Aorta (tissue), 5 donors: ENCODE data around the gene RDH13. TPM values are rescaled to one million over a fixed set of nuclear protein-coding genes. Genes with fewer than 3 reads are reported as not detected.

Source experiments
- ATAC-seq: fragments of 200-7000 bp; cut with Tn5 transposase; one replicate; pipeline ENCODE4 v1.9.1; 2022; ENCODE audit warnings: moderate library complexity; ENCODE audit not compliant: low FRiP score
- DNase-seq, 2 donors: peaks; one replicate each; pipeline ENCODE4 v3.0.0-alpha.2; 2020
- H3K27ac ChIP-seq, 2 donors: one replicate each; pipeline ENCODE4 v1.5.1; 2013; ENCODE audit warnings: low read length in 2 of 2, mild to moderate bottlenecking in 2 of 2, moderate library complexity in 2 of 2, control low read depth in 1 of 2, inconsistent platforms in 1 of 2, low read depth in 1 of 2
- H3K27me3 ChIP-seq, 2 donors: one replicate each; pipeline ENCODE4 v1.6.1; 2013; ENCODE audit warnings: control low read depth in 1 of 2, low read length in 1 of 2, mild to moderate bottlenecking in 1 of 2, moderate library complexity in 1 of 2; ENCODE audit not compliant: insufficient read depth in 2 of 2, control insufficient read depth in 1 of 2
- H3K36me3 ChIP-seq, 2 donors: one replicate each; pipeline ENCODE4 v1.6.1; 2013; ENCODE audit warnings: control low read depth in 1 of 2, low read length in 1 of 2, mild to moderate bottlenecking in 1 of 2; ENCODE audit not compliant: insufficient read depth in 2 of 2, control insufficient read depth in 1 of 2
- H3K4me1 ChIP-seq, 2 donors: one replicate each; pipeline ENCODE4 v1.6.1; 2013; ENCODE audit warnings: low read length in 2 of 2, control low read depth in 1 of 2, mild to moderate bottlenecking in 1 of 2, moderate library complexity in 1 of 2; ENCODE audit not compliant: insufficient read depth in 2 of 2, control insufficient read depth in 1 of 2
- H3K4me3 ChIP-seq, 2 donors: one replicate each; pipeline ENCODE4 v1.5.1; 2013; ENCODE audit warnings: low read length in 2 of 2, control low read depth in 1 of 2, mild to moderate bottlenecking in 1 of 2
- H3K9me3 ChIP-seq: one replicate; pipeline ENCODE4 v1.6.1; 2013; ENCODE audit warnings: mild to moderate bottlenecking, low read length; ENCODE audit not compliant: control insufficient read depth
- WGBS, 2 donors: extraction: QIAGEN DNeasy Blood & Tissue Kit; methylation state at CpG; one replicate each; pipeline ENCODE4 v1.1.7; 2013; 5-methylcytosine and 5-hydroxymethylcytosine counted together
- intact Hi-C, 2 donors: fragments of 100-400 bp; cut with DNase I; formaldehyde crosslinking; loops; one replicate each; pipeline versions ENCODE4 v1.14.2 to v1.15.0; 2022
- polyA plus RNA-seq, 2 donors: library from polyadenylated mRNA; stranded (reverse); fragments of 200-250 nt; gene quantifications; one replicate each; pipeline ENCODE4 v1.2.3, GENCODE V29; 2013
- total RNA-seq, 2 donors: library from RNA; stranded (reverse); fragmentation: NEBNext Ultra II Directional; extraction: Animal tissue kit (Norgen Biotek cat#: 25700); gene quantifications; one replicate each; pipeline ENCODE4 v1.2.1, GENCODE V29; 2021
- donor health status: healthy with polysubstance abuse.
- donor health status: Bipolar disorder and iron deficiency.
- donor health status: DM: no; HTN: no; CAD: no.
- donor health status: DM: no; HTN: no; CAD: no.
- donor health status: DM: yes; HTN: yes; CAD: no.

RDH13 gene
- total and polyA plus RNA-seq, 4 donors: 3.4 to 14.4 (median 10.7) TPM

DNA sequence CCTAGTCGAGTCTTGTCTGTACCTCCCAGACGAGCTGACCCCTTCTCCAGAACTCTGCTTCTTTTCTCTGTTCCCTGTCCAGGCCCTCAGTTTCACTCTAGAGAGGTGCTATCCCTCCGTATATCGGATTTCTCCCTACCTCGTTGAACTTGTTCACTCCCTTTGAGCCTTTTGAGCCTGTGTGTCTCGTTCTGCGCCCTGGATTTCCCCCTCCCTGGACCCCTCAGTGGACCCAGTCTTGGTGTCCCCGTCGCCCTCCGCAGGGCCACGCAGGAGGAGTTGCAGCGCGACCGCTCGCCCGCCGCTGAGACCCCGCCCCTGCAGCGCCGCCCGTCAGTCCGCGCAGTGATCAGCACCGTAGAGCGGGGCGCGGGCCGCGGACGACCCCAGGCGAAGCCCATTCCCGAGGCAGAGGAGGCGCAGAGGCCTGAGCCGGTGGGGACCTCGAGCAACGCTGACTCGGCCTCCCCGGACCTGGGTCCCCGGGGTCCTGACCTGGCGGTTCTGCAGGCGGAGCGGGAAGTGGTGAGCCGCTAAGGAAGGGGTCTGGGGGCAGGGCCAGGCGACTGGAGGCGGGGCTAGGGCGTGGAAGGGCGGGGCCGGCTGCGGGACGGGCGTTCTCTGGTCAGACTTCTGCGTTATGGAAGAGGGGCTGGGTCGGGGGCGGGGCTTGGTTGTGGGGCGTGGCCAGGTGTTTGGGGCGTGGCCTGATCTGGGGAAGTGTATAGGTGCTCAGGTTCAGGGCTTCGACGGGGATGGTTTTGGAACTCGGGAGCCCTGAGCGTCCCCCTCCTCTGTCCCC, 18.2 kb upstream of the RDH13 start:
- WGBS, 2 donors: 1 to 2% methylated on average over 58 to 60 of the region's 60 CpGs
- no peaks in the 10 kb centered on the region for H3K36me3 ChIP-seq
- H3K27me3 ChIP-seq: no peaks in the 10 kb centered on the region
- no peak overlapping the region for H3K4me3 ChIP-seq
- H3K9me3 ChIP-seq: no peaks in the 10 kb centered on the region
- DNase-seq: peak; percentile 89 to 90
- no peaks in the 10 kb centered on the region for H3K4me1 ChIP-seq
- no peak overlapping the region for H3K27ac ChIP-seq
- ATAC-seq: peak; percentile 64
- intact Hi-C loops: no loop called here

DNA sequence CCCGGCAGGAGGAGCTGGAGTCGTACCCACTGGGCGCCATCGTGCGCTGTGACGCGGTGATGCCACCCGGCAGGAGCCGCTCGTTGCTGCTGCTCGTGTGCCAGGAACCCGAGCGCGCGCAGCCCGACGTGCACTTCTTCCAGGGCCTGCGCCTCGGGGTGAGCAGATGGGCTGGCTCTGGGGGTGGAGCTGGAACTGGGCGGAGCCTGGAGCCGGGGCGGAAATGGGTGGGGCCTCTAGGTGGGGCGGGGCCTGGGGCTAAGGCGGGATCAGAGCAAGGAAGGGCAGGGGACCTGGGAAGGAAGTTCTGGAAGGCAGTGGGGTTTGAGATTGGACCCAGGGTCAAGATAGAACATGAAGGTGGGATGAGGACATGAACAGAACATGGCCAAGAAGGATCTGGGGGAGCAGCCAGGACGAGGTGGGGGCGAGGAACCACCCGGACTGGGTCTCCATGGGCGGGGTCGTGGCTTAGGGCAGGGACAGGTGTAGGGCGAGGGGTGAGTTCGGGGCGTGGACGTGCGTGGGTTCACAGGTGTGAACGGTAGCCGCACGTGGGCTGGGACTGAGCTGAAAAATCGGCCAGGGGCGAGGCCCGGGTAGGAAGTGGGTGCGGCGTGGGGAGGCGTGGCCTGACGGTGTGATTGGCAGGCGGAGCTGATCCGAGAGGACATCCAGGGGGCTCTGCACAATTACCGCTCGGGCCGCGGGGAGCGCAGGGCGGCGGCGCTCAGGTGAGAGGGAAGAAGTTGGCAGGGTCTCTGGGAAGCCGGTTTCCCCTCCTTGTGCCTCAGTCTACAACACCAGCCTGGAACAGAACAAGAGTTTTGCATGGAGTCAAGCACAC, 17.4 kb upstream of the RDH13 start:
- peak; percentile 39 for ATAC-seq
- no peaks in the 10 kb centered on the region for H3K4me1 ChIP-seq
- WGBS, 2 donors: 2 to 4% methylated on average over 54 to 55 of the region's 55 CpGs
- DNase-seq: peak in 1 of 2 donors; percentile 78
- H3K36me3 ChIP-seq: no peaks in the 10 kb centered on the region
- intact Hi-C loops: no loop called here
- no peak overlapping the region for H3K4me3 ChIP-seq
- H3K27ac ChIP-seq: no peak overlapping the region
- H3K9me3 ChIP-seq: no peaks in the 10 kb centered on the region
- no peaks in the 10 kb centered on the region for H3K27me3 ChIP-seq

DNA sequence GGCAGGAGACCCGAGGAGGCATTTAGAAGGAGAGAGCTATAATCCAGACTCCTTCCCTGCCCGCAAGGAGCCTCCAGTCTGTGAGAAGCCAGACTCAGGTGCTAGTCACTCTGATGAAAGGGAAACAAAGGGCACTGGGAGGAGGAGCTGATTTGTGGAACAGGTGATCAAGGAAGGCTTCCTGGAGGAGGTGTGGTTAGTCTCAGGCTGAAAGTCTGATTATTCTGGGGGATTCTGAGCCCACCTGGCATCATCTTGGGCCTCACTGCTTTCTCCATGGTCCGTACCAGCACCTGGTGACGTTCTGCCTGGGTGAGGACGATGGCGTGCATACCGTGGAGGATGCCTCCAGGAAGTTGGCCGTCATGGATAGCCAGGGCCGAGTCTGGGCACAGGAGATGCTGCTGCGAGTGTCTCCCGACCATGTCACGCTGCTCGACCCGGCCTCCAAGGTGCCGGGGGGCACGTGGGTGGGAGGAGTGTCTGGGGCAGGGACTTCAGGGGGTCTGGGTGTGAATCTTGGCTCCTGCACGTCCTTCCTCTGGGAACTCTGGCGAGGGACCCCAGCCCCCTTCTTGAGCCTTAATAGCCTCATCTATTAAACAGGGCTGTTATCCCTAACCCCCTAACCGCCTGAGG, 16.6 kb upstream of the RDH13 start:
- H3K4me3 ChIP-seq: no peak overlapping the region
- 63 to 70% methylated on average over 19 of the region's 19 CpGs for WGBS, 2 donors
- DNase-seq: no peak
- no peaks in the 10 kb centered on the region for H3K4me1 ChIP-seq
- intact Hi-C loops: no loop called here
- no peaks in the 10 kb centered on the region for H3K27me3 ChIP-seq
- H3K27ac ChIP-seq: no peak overlapping the region
- no peak for ATAC-seq
- no peaks in the 10 kb centered on the region for H3K36me3 ChIP-seq
- H3K9me3 ChIP-seq: no peaks in the 10 kb centered on the region

DNA sequence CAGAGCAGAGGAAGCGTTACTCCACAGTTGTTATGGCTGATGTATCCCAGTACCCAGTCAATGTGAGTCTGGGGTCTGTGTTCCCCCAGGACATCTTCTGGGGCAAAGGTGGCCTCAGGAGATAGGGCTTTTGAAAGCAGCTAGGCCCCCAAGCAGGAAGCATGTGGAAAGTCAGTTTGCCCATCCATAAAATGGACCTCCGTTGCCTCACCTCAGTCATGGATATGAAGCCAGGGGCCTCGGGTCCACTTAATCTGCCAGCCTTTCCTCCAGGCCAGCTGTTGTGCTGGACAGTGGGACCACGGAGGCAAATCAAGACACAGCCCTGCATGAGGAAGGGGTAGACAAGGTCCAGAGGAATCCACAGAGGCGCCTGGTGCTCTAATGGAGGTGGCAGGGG, 16.0 kb upstream of the RDH13 start:
- H3K9me3 ChIP-seq: no peaks in the 10 kb centered on the region
- no peaks in the 10 kb centered on the region for H3K27me3 ChIP-seq
- 68 to 70% methylated on average over 4 to 5 of the region's 5 CpGs for WGBS, 2 donors
- no peaks in the 10 kb centered on the region for H3K36me3 ChIP-seq
- intact Hi-C loops: no loop called here
- no peak overlapping the region for H3K4me3 ChIP-seq
- ATAC-seq (no peak), DNase-seq (no peak)
- H3K27ac ChIP-seq: no peak overlapping the region
- no peaks in the 10 kb centered on the region for H3K4me1 ChIP-seq

DNA sequence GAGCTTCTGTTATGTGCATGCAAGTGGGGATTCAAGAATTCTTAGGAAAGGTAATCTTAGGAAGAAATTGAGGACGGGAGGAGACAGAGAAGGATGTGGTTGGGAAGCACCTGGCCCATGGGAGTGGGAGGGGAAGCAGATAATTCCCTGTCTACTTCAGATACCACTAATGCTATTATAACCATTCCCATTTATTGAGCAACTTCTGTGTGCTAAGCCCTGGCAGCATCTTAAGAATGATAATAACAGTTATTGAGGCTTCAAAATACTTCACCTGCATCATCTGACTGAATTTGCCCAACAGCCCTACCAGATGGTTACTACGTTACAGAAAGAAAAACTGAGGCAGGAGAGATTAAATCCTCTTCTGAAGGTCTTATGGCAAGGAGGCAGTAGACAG, 14.2 kb upstream of the RDH13 start:
- H3K4me3 ChIP-seq: no peak overlapping the region
- intact Hi-C loops: no loop called here
- no peaks in the 10 kb centered on the region for H3K9me3 ChIP-seq
- DNase-seq (no peak), ATAC-seq (no peak)
- no peaks in the 10 kb centered on the region for H3K27me3 ChIP-seq
- H3K27ac ChIP-seq: no peak overlapping the region
- H3K36me3 ChIP-seq: no peaks in the 10 kb centered on the region
- WGBS, 2 donors: 75 to 77% methylated on average over 2 of the region's 2 CpGs
- no peaks in the 10 kb centered on the region for H3K4me1 ChIP-seq

DNA sequence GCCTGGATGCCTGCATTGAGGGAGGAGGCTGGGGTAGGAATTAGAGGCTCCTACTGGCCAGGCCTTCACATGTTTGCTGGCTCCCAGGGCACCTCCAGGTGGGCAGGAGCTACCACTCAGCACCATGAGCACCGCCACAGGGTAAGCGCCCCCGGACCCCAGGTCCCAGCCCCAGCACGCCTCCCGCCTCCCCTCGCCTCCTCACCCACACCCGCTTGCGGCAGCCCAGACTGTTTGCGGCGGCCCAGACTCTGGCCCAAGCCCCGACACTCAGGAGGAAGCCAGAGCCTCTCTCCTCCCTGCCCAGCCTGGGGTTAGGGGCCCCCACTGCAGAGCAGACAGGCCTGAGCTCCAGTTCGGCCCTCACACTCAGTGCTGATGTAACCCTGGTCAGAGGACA, 13.4 kb upstream of the RDH13 start:
- Histone ChIP-seq H3K4me1 (no peaks in the 10 kb centered on the region), H3K36me3 (no peaks in the 10 kb centered on the region), H3K4me3 (no peak overlapping the region), H3K27ac (no peak overlapping the region), H3K27me3 (no peaks in the 10 kb centered on the region), H3K9me3 (no peaks in the 10 kb centered on the region)
- DNase-seq (no peak), ATAC-seq (no peak)
- intact Hi-C loops: no loop called here
- WGBS, 2 donors: 77 to 83% methylated on average over 12 of the region's 12 CpGs

DNA sequence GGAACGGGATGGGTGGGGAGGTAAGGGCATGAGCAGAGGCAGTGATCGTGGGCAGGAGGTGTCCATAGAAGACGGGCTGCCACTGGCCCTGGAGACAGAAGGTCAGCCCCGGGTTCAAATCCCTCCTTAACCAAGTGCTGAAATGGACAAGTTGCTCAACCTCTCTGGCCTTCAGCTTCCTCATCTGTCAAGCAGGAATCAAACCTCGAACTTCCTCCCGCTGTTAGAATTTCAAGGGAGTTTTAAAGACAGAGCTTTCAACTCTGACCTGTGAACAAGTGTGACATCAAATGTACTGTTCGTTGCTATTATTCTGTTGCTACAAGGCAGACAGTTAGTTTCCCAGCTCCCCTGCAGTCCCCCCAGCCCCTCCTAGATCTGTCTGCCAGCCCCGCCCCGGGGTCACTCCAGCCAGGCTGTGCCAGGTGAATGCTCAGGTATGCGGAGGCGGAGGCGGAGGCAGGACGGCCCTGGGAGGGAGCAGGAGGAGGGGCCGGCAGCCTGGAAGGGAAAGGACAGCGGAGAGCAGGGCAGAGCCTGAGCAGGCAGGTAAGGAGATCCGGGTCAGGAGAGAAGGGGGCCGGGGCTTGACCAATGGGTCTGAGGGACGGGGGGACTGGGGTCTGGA, 12.5 kb upstream of the RDH13 start, which contains the start of gene EPS8L1:
Gene EPS8L1 (plus strand): TSS at position 499 of the 628 bp plus-strand sequence. CDS start 576 bp downstream, outside the sequence.
- Histone ChIP-seq H3K27me3 (no peaks in the 10 kb centered on the region), H3K36me3 (no peaks in the 10 kb centered on the region), H3K4me3 (no peak within 1 kb of the TSS), H3K4me1 (no peaks in the 10 kb centered on the region), H3K27ac (no peak within 1 kb of the TSS), H3K9me3 (no peaks in the 10 kb centered on the region)
- no peak for DNase-seq
- intact Hi-C loops: no loop called here
- 36 to 40% methylated on average over 18 of the region's 18 CpGs for WGBS, 2 donors
- ATAC-seq: no peak

DNA sequence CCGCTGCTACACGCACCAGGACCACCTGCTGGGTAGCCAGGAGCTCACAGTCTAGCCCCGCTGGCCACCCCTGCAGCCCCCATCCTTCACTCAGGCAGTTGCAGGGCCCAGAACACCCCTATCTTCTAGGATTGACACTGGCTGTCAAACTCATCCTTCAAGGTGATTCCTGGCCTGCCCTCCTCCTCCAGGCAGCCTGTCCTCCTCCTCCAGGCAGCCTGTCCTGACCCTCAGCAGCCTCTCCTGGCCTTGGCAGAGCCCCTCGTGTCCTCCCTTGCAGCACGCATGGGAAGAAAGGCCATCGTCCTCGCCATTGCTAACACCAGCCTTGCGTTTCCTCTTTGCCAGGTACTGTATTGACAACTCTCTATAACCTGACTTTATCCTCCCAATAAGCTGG, 9.0 kb upstream of the RDH13 start:
- Histone ChIP-seq H3K4me3 (no peak overlapping the region), H3K27ac (no peak overlapping the region), H3K4me1 (no peaks in the 10 kb centered on the region), H3K9me3 (no peaks in the 10 kb centered on the region), H3K36me3 (no peaks in the 10 kb centered on the region), H3K27me3 (peaks cover 0 to 2% of the 10 kb centered on the region in 2 donors)
- intact Hi-C loops: no loop called here
- no peak for ATAC-seq
- no peak for DNase-seq
- WGBS, 2 donors: 62 to 66% methylated on average over 8 of the region's 8 CpGs
